A204.1 (cell line): ENCODE data around the gene ITGA8.
"Not testable (repeated sequence)": the region's sequence is repeated elsewhere in the genome, so short reads cannot be mapped to it uniquely, and the experiment has no call there.

ENCODE experiments used
- FAIRE-seq: peaks from 2 replicates; lab custom pipeline; 2012; peaks lifted over from hg19 to GRCh38; lab: Jason Lieb, UNC

The ITGA8 gene

DNA sequence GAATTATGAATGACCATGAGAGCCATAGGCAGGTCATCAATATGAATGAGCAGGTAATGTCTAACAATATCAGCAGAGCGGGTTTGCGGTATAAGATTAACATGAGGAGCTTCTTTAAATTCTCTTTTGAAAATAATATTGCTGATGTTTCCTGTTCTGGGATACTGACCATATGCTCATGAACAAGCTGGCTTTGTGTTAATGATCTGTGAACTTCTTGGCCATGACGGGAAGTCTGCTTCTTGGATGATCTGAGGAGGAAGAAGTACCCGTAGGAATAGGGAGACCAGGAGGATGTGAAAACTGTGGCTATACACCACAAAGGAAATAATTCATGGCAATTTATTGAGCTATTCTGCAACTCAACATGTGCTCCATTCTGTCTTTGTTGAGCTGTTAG lies 38.6 kb downstream of the ITGA8 start:
- FAIRE-seq = no peak

DNA sequence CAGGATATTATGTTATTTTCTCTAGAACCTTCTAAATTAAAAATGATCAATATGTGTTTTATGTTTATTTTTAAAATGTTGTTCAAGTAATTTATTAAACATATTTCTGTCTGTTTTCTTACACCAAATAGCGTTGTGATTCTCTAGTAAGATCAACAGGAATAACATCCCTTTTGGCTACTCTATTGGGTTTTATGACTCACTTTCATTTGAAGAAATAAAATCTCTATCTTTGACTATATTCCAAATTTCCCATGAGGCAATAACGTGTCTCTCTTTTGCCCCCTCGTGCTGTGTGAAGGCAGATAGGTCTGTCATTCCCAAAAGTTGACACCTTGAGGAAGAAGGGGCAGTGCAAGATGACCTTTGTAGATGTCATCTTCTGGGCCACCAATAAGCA lies 40.9 kb downstream of the ITGA8 start:
- no peak for FAIRE-seq

DNA sequence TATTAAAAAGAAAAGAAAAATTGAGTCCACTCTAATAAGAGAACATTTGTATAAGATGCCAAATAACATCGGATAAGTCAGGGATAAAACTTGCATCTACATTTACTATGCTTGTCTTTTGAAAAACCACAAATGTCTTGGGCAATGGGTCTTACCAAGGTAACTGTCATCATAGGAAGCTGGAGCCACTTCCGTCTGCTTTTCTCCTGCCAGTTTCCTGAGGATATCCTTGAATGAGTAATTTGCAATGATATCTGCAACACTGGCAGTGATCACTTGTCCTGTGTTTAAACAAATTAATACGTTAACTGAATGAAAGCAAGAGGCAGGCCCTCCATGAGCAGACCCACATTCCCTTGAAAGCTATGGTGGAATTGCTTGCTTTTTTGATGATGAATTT lies 47.3 kb downstream of the ITGA8 start:
- FAIRE-seq = no peak

DNA sequence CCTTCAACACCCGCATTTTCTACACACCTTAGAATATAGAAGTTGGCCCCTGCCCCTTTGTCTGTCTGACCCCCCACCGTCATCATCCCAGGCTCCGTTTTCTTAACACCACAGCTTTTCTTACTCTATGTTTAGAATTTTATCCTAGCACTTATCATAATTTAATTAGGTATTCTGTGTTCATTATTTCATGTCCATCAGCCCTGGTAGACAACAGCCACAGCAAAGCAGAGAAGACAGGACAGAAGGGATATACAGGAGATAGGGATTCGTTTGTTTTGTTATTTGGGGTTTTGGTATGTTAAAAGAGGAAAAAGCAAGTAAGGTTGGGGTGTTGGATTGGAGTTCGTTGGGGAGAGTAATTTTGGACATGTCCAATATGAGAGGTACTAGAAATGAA lies 48.8 kb downstream of the ITGA8 start:
- FAIRE-seq = no peak

DNA sequence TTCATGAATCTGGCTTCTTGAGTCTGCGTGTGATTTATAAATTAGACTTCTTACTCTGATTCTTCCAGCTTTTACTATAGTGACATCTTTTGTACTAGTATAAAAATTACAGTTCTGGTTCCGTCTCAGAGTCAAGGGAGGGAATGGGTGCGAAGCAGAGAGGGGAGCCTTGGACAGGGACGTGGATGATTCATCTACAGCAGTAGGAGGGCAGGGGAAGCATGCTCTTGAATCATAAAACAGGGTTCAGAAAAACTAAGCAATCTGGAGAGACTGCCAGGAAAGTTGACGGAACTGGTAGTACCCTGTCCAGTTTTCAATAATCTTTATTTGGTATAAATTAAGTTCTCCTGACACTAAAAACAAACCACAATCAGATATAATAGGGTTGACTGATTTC lies 58.1 kb downstream of the ITGA8 start:
- FAIRE-seq = no peak

DNA sequence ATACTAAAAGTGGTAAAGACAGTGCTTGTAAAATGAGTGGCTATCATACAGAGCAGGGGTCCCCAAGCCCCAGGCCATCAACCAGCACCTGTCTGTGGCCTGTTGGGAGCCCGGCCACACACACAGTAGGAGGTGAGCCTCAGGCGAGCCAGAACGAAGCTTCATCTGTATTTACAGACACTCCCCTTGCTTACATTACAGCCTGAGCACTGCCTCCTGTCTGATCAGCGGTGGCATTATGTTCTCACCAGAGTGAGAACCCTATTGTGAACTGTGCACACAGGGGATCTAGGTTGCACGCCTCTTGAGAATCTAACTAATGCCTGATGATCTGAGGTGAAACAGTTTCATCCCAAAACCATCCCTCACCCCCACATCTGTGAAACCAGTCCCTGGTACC lies 58.7 kb downstream of the ITGA8 start:
- FAIRE-seq = no peak

DNA sequence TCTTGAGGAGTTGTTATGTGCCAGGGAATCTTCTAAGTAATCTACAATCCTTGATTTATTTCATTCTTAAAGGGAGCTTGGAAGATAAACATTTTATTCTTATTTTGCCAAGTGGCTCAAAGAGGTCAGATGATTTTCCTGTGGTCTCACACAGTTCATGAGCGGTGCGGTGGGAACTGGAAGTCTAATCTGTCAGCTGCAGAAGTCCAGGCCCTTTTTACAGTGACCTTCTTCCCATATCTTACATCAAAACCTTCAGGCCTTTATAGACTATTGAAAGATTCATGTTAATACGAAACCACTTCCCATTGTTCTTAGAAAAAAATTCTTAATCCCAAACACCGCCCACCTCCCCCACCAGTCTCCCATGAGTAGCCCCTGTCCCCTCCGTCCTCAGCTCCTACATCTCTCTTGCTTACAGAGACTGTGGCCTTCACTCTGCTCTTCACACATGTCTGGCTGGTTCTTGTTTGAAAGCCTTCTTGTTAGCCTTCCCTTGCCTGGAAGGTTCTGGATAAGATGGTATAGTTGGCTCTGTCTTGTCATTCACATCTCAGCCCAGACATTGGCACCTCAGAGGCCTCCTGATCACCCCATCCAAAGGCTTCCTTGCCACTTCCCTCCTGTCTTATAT lies 61.5 kb downstream of the ITGA8 start:
- FAIRE-seq = no peak

DNA sequence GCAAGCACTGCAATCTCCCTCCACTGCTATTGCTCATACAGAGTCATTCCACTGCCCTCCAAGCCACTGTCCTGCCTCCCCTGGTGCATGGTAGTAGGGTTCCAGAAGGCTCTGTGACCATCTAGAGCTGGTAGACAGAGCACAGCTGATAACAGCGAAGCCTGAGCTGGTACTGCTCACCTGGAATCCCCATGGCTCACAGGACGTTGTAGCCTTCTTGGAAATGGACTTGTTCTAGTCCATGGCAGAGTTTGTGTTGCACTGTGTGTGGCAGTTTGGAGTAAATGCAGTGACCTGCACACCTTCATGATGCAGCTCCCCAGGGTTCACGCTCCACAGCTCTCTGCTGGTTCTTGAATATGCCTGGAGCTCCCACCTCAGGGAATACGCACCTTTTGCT lies 67.0 kb downstream of the ITGA8 start:
- no peak for FAIRE-seq

DNA sequence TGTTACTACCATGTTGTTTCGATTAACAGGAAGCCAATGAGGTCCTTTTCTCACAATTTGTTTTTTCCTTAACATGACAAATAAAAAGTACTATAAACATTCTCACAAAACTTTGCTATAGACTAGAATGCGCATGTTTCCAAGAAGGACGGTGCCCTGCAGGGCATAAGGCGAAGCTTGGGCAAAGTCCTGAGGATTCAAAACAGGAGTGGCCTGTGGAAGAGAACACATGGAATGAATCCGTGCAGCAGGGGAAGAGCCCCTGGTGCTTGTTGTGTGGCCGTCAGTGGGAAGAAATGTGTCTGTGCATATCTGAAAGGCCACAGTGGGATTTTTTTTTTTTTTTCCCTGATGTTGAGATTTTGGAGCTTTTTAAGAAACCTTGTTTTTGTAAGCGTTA lies 67.6 kb downstream of the ITGA8 start:
- FAIRE-seq = no peak

DNA sequence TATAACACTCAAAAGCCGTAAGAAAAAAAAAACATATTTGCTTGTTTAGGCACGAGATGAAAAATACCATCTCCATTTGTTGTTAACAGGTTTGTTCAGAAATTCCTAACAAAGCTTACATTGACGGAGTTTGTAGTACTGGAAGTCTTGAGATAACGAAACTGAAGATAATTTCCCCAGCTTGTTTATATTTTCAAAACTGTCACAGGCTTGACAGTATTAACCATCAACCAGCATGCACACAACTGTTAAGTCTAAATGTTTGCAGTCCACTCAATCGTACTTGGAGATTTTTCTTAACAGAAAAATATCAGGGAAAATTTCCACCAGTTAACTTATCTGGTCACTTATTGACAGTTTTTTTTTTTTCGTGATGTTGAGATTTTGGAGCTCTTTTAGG lies 68.5 kb downstream of the ITGA8 start:
- FAIRE-seq = no peak

DNA sequence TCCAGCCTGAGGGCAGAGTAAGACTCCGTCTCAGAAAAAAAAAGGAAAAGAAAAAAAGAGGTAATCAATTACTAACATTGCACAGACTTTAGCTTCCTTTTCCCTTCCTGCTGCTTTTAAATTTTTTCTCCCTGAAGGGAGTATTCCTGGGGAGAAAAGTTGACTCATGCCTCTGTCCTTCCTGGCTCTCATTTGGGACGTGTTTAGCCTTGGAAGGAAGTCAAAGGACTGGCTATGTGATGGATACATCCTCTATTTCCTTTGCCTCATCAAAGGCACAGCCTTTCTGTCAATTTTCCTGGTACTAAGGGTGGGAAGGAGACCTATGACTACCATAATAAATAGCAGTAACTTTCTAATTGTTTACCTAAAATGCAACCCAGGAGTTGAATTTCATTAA lies 77.6 kb downstream of the ITGA8 start:
- FAIRE-seq = no peak

DNA sequence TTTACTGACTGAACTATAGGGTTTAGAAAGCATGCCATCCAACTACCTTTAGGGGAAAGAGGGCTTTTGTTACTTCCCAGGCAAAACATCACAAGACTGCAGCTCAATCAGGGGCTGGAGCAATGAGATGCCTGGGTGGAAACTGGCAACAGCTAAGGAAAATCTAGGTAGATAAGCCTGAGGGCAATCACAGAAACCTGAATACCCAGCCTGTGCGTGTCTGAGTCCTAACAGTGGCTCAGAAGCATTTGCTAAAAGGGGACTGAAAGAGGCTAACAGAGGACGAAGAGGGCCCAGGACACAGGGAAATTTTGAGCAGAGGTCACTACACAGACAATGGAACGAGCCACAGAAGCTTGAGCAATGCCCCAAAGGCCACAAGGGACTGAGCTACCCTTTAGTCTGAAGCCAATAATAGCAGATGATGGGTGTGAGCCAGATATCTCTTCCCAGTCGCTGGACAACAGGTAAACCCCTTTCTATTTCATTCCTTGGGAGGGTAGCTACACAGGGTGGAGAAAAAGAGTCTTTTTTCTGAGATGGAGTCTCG lies 79.1 kb downstream of the ITGA8 start:
- FAIRE-seq = no peak

DNA sequence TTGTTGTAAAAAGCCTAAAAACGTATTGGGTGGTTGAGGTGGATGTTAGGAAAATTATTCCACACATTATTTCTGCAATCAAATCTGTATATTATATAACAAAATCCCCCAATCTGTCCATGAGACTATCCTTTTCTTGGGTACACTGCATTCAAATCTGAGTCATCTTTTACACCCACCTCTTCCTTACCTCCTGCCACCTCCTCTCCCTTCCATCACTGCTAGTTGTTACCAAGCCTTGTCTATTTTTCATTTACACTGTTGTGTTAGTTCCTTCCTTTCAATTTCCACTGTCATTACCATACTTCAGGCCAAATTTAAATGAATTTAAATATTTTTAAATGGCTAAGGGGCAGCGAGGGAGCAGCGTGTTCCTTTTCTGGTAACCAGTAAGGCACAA lies 83.3 kb downstream of the ITGA8 start:
- no peak for FAIRE-seq

DNA sequence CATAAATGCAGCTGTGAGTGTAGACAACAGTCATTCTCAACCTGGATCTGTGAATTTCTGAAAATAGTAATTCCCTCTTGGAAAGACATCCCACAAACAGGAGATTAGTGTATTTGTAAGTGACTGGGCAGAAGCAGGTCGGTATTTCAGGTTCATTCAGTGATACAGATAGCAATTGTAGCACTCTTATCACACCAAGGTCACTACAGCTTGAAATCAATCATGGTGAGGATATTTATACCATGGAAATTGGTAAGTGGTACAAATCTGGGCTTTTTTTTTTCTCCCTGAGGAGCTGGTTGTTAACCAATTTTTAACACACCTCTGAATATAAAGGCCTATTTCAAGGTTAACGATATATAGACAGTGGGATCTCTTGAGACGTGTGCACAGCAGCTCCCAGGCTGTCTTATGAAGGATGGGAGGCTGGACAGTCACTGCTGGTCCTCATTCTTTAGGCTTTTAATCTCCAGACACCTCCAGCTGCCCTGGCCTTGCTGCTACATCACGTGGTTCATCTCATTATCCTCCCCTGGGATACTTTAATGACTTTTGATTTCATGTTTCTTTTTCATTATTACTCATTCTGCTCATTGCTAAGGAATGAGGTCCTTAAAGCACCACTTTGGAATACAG lies 87.1 kb downstream of the ITGA8 start:
- FAIRE-seq = no peak

DNA sequence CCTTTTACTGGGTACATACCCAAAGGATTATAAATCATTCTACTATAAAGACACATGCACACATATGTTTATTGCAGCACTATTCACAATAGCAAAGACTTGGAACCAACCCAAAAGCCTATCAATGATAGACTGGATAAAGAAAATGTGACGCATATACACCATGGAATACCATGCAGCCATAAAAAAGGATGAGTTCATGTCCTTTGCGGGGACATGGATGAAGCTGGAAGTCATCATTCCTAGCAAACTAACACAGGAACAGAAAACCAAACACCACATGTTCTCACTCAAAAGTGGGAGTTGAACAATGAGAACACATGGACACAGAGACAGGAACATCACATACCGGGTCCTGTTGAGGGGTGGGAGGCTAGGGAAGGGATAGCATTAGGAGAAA lies 88.5 kb downstream of the ITGA8 start:
- not testable (repeated sequence) for FAIRE-seq

DNA sequence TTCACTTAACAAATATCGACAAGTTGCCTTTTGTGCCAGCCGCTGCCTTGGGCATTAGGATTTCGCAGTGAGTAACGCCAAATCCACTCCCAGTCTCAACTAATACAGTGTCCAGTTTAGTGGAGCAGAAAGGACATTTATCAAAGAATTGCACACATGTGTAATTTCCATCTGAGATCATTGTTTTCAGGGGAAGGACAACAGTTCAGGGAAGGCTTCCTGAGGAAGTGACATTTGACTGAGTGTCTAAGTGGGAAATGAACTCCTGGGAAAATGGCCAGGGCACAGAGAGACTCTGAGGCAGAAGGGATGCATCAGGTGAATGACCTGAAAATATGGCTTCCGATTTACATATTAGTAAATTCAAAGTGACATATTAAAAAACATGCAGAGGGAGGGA lies 89.4 kb downstream of the ITGA8 start:
- FAIRE-seq = no peak

DNA sequence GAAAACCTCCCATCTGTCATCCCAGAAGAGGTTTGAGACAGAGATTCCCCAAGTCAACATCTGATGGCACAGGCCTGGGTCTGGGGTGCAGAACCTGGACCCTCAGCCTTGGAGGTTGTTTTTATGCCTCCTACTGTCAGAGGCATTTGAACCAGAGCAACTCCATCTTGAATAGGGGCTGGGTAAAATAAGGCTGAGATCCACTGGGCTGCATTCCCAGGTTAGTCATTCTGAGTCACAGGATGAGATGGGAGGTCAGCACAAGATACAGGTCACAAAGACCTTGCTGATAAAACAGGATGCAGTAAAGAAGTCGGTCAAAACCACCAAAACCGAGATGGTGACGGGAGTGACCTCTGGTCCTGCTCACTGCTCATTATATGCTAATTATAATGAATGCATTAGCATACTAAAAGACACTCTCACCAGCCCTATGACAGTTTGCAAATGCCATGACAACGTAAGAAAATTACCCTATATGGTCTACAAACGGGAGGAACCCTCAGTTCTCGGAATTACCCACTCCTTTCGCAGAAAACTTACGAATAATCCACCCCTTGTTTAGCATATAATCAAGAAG lies 92.0 kb downstream of the ITGA8 start:
- FAIRE-seq = no peak

DNA sequence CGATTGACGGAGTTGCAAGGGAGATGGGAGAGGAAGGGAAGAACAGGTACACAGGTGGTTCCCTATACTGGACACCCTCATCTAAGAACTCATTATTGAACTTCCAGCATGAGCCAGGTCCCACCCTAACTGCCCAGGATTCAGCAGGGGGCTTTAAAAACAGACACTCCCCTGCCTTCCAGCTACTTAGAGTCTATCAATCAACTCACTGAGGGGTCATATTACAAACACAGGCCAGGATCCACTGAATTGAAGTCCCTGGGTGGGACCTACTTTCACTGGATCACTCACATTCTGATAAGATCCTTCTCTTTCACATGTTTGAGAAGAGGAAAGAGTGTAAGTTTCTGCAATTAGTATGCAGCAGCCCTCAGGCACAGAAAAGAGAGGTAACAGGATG lies 92.8 kb downstream of the ITGA8 start:
- FAIRE-seq = no peak

DNA sequence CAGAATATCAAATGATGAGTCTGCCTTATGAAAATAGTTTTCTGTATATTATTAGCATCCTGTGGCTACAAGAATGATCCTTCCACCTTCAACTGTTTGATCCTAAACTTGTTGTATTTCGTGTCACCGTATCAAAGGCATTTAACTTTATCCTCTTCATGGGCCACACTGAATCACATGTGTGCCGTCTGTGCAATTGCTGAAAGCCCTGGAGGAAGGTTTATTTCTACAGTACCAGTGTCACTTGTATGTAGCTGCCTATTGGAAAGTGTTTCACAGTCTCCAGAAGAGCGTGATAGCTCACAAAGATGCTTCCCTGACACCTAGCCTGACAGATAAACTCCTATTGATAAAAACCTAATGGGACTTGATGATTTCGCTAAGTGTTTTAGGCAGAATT lies 94.5 kb downstream of the ITGA8 start:
- FAIRE-seq = no peak

DNA sequence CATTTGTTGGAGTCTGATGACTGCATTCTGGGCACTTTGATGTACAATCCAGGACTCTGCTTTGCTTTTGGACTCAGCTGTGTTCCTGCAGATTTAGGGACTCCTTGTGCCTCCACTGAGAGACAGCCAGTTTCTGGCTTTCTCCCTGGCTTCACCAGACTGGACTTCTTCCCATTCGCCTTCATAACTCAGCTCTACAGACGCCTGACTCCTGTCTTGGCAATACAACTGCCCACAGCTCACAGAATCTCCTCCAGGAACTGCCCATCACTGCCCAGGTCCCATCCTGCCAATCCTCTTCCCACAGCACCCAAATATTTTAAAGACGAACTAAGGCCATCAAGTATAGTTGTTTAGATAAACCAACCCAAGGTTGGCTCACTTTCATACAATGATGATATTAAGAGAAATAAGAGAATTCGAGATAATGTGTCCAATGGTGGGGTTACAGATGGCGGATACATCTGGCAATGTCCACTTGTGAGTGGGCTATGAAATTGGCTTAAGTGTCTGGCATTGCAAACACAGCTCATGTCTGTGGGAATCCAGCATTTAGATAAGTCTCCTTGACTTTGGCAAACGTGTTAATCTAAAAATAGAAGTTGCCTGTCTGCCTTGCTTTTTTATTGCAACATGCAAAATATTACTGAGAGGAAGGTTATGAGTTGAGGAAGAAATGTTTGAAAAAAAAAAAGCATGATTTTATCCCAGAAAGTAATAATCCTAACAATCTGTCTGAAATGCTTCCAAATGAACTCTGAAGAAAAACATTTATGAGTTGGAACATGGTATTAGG lies 95.1 kb downstream of the ITGA8 start:
- no peak for FAIRE-seq

DNA sequence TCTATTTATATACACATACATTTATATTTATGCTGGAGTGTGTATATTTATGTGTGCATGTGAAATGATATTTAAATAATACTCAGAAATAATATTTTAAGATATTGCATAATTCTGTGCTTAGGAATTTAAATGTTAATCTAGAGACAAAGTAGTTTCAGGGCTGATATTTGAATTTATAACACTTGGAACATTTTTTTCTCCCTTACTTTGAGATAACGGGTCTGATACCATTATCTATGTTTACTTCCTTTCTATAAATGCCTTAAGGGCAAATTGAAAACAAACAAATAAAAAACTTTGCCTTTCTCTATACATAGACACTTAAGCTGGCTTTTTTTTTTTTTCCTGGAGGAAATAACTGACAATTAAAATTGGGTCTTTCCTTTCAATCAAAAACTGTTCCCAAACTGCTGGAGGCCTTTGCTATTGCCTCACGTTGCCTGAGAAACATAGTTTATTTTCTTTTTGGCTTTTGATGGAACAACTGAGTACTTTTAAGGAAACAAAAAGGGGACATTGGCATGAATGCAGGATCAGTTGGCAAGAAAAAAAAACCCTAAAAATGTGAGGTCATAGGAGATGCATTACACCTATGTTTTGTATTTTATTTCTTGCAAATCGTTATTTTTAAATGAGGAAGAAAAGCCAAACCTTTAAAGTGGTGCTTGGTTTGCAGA lies 98.7 kb downstream of the ITGA8 start:
- FAIRE-seq = no peak

DNA sequence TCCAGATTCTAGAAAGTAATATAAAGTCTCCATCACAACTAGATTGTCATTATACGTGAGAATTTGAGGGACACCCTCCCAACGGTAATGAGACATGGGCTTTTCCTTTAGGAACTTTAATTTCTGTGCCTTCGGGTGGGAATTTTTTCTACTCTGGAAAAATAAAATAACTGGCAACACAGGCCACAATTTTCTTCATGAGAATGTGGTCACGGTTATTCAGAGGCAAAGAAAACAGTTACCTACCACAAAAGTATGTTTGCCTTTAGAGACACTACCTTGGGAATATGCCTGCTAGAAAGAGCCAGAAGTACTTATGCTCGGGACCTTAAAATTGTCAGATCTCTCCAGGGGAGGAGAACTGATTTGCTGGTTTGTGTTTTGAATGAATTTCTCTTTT lies 99.4 kb downstream of the ITGA8 start:
- no peak for FAIRE-seq

DNA sequence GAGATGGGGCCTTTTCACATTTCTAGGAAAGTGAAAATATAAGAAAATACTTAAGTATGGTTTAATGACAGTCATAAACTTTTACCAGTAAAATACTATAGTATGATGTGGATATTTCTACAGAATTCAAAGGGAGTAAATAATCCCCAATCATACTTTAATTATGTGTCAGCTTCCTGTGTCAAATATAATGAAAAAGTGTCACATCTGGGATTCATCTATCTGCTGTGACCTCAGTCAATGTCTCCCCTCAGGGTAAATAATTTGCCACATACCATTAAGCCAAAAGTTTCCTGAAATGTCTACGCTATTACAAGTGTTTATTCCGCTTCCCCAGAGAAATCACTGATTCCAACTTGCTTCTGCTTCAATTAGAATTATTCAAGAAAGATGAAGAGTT lies 110.5 kb downstream of the ITGA8 start:
- FAIRE-seq = no peak
